ENCODE measurements around the gene COL6A2.
"Not testable (repeated sequence)": the region's sequence is repeated elsewhere in the genome, so short reads cannot be mapped to it uniquely, and the experiment has no call there.

COL6A2 gene

GRCh38 chr21:46158666-46159300 lies 60.9 kb downstream of the COL6A2 start:
- DNase-seq = no peak

- no peak for DNase-seq
Observed at GRCh38 chr21:46159390-46159789, 61.5 kb downstream of the COL6A2 start.

GRCh38 chr21:46159841-46160656 lies 62.1 kb downstream of the COL6A2 start:
- no peak for DNase-seq

DNA sequence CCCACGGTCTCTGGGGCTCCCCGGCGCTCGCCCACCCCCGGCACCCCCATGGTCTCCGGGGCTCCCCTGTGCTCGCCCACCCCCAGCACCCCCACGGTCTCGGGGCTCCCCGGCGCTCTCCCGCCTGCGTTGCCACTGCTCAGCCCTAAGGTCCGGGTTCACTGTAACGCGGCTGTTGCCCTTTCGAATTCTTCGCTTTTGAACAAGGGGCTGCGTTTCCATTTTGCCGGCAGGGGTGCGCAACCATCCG lies 62.7 kb downstream of the COL6A2 start:
- DNase-seq = no peak

- DNase-seq = no peak
Observed at GRCh38 chr21:46160907-46161632, 63.2 kb downstream of the COL6A2 start.

DNA sequence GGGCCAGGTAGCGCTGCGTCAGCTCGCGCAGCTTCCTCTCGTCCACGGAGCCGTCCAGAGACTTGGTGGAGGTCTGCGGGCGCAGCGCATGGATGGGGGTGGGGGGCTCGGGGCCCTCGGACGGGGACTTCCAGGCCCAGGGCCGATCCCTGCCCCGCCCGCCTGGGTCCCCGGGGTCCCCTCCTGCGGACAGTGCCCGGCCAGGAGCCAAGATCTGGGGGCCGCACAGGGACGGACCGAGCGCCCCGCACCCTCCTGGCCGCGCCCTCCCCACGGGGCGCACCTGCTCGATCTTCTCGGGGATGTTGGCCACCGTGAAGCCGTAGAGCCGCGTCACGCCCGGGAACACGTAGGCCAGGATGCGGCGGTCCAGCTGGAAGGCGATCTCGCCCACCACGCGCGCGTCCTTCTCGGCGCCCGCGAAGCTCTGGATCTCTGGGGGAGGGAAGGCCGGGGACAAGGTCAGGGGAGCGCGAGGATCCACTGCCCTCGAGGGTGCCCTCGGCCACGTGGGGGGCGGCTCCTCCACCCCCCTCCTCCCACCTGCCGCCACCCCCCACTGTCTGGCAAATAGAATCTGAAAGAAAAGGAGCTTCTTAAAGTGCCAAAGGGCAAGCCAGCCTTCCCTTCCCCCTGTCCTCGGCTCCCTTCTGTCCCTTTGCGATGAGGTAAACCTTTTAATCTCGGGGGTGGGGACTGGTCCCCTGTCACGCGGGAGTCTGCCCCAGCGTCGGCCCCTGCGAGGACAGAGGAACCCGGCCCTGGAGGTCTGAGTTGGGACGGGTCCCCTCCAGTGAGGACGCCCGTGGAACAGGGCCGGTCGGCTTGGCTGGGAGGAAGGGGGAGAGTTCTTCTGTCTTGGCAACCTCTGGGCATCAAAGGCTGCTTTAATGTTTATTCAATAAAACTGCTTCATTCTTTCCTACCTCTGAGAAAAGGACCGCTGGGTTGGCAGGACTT lies 64.0 kb downstream of the COL6A2 start:
- no peak for DNase-seq

GRCh38 chr21:46163380-46163779 lies 65.5 kb downstream of the COL6A2 start:
- DNase-seq = no peak

DNA sequence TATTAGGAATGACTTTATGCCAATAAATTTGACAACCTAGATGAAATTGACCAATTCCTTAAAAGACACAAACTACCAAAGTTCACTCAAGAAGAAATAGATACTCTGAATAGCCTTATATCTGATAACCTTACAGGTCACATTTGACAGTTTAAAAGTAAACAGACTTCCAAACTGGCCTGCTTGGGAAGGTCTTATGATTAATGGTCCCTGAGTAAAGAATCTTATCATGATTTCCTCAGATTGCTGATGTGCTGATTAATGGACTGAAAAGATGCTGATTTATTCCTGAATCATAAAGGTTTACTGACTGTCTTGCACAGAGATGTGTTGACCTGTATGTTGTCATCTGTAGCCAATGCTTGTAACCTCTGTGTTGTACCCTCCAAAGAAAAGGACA lies 67.2 kb downstream of the COL6A2 start:
- DNase-seq = no peak

- DNase-seq = no peak
Observed at GRCh38 chr21:46168238-46168637, 70.3 kb downstream of the COL6A2 start.

GRCh38 chr21:46168659-46169386 lies 70.9 kb downstream of the COL6A2 start:
- DNase-seq = no peak

DNA sequence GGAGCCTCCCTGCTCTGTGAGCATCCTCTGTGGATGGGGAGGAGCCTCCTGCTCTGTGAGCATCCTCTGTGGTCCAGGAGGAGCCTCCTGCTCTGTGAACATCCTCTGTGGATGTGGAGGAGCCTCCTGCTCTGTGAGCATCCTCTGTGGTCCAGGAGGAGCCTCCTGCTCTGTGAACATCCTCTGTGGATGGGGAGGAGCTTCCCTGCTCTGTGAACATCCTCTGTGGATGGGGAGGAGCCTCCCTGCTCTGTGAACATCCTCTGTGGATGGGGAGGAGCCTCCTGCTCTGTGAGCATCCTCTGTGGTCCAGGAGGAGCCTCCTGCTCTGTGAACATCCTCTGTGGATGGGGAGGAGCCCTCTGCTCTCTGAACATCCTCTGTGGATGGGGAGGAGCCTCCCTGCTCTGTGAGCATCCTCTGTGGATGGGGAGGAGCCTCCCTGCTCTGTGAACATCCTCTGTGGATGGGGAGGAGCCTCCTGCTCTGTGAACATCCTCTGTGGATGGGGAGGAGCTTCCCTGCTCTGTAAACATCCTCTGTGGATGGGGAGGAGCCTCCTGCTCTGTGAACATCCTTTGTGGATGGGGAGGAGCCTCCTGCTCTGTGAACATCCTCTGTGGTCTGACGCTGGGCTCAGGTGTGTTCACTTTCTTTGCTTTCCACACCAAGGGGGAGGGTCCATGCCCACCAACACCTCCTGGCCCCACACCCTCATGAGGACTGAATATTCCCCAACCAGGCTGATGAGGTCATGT lies 72.7 kb downstream of the COL6A2 start:
- DNase-seq = not testable (repeated sequence)

- no peak for DNase-seq
Observed at GRCh38 chr21:46171585-46171984, 73.7 kb downstream of the COL6A2 start.

DNA sequence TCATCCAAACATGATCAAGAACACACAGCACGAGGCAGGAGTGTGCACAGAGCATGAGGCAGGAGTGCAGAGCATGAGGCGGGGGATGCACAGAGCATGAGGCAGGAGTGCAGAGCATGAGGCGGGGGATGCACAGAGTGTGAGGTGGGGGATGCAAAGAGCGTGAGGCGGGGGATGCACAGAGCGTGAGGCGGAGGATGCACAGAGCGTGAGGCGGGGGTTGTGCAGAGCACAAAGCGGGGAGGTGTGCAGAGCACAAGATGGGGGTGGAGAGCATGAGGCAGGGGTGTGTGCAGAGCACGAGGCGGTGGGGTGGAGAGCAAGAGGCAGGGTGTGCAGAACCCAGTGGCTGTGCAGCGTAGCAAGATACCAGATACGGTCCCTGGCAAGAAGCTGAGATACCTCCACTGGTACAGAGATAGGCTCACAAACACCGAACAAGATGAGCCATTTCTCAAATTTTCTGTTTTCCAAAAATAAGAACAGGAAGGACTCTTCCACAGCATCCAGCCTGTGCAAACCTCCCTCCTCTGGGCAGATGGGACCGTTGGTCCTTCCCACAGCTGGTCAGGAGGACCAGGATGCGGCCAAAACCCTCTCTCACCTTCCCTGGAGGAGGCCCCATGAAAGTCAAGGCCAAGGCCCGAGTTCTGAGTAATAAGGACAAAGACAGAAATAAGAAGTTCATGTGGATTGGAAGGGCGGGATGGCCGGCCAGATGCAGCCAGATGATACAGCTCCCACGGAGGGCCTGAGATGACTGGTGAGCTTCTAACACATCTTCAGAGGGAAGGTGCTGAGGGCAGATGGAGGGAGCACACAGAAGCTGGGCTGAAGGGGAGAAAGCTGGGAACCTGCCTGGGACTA lies 74.3 kb downstream of the COL6A2 start:
- no peak for DNase-seq

DNA sequence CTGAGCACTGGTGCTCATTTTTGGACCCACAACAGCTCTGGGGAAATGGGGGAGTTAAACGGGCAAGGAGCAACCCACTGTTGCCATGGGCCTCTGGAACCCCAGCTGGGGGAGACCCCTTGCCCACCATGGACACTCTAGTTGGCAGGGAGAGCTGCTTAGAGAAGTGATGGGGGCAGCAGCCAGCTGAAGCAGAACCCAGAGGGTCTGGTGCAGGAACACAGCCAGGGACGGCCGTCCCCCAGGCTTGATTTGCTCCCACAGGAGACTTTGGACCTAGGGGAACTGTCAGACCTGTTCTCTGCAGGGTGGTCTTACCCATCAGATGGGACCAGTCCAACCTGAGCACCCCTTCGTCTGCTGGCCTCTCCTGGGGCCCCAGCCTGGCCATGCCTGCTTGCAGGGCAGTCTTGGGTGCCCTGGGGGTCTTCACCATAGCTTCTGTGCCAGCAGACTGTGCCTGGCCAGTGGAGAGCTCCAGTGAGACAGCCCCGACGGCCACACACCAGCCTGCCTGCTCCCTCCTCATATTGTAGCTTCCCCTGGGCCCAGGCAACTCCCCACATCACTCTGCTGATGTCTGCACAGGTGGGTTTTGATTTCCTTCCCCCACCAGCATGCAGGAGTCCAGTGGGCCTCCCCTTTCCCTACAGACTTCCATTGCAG lies 75.1 kb downstream of the COL6A2 start:
- no peak for DNase-seq

DNA sequence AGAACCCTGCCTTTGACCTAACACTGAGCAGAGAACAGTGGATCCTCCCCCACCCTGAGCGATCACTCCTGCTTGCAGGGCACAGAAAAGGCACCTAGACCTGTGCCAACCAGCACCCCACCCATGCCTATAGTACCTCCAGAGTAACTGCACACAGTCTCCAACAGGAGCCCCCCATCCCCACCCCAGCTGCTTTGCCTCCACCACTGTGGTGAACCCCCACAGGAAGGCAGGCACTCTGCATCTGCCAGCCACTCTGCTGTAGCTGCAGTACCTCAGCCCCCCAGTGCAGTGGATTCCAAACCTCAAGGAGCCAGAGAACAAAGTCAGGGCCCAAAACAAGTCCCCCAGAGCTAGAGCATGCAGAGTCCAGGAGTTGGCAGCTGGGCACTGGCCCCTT lies 75.7 kb downstream of the COL6A2 start:
- no peak for DNase-seq

DNA sequence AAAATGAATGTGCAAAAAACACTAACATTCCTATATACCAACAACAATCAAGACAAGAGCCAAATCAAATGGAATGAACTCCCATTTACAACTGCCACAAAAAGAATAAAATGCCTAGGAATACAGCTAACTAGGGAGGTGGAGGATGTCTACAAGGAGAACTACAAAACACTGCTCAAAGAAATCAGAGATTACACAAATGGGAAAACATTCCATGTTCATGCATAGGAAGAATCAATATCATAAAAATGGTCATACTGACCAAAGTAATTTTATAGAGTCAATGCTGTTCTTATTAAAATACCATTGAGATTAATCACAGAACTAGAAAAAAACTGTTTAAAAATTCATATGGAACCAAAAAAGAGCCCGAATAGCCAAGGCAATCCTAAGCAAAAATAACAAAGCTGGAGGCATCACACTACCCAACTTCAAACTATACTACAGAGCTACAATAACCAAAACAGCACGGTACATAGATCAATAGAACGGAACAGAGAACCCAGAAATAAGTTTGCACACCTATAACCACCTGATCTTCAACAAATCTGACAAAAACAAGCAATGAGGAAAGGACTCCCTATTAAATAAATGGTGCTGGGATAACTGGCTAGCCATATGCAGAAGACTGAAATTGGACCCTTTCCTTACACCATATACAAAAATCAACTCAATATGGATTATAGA lies 78.7 kb downstream of the COL6A2 start:
- not testable (repeated sequence) for DNase-seq

- no peak for DNase-seq
Observed at GRCh38 chr21:46178961-46179360, 81.0 kb downstream of the COL6A2 start.

Data from NCI-H1048 (cell line).